Neural progenitor cell (in vitro differentiated cells): ENCODE data around the gene CREB3L2. TPM values are rescaled to one million over a fixed set of nuclear protein-coding genes. Genes with fewer than 3 reads are reported as not detected.

ENCODE experiments used
- DNase-seq: peaks from one replicate; pipeline ENCODE4 v3.0.0-alpha.2; 2016; ENCODE audit warnings: low spot score
- H2AFZ ChIP-seq: fragments of 200-600 bp; sonication (generic); replicated peaks from 2 replicates; pipeline ENCODE4 v1.6.1; 2016; ENCODE audit warnings: antibody characterized with exemption
- H3F3A ChIP-seq: fragments of 200-600 bp; sonication (generic); 2 replicates; pipeline ENCODE4 v1.6.1; 2016; ENCODE audit warnings: antibody characterized with exemption, low read depth
- H3K27ac ChIP-seq: fragments of 200-600 bp; sonication (generic); 2 replicates; pipeline ENCODE4 v1.5.1; 2016; ENCODE audit warnings: mild to moderate bottlenecking
- H3K27me3 ChIP-seq: fragments of 200-600 bp; sonication (generic); 2 replicates; pipeline ENCODE4 v1.6.1; 2016; ENCODE audit warnings: mild to moderate bottlenecking, moderate library complexity
- H3K36me3 ChIP-seq: fragments of 200-600 bp; sonication (generic); 2 replicates; pipeline ENCODE4 v1.5.1; 2016
- H3K4me1 ChIP-seq: fragments of 200-600 bp; sonication (generic); 2 replicates; pipeline ENCODE4 v1.6.1; 2016; ENCODE audit warnings: mixed run types
- H3K4me2 ChIP-seq: fragments of 200-600 bp; sonication (generic); 2 replicates; pipeline ENCODE4 v1.6.1; 2016
- H3K4me3 ChIP-seq: fragments of 200-600 bp; sonication (generic); 2 replicates; pipeline ENCODE4 v1.5.1; 2016
- H3K79me2 ChIP-seq: fragments of 200-600 bp; sonication (generic); 2 replicates; pipeline ENCODE4 v1.6.1; 2016; ENCODE audit warnings: low read depth
- H3K9ac ChIP-seq: fragments of 200-600 bp; sonication (generic); 2 replicates; pipeline ENCODE4 v1.6.1; 2016
- H3K9me3 ChIP-seq: fragments of 200-600 bp; sonication (generic); 2 replicates; pipeline ENCODE4 v1.5.1; 2016; ENCODE audit warnings: low read depth
- H4K20me1 ChIP-seq: fragments of 200-600 bp; sonication (generic); 2 replicates; pipeline ENCODE4 v1.6.1; 2016; ENCODE audit warnings: low read depth
- H3K27ac Mint-ChIP-seq: 3 replicates; pipeline ENCODE4 v1.8.0; 2021; ENCODE audit warnings: mixed read lengths
- H3K27me3 Mint-ChIP-seq: 2 replicates; pipeline ENCODE4 v1.8.0; 2022; ENCODE audit warnings: low read depth, mild to moderate bottlenecking, inconsistent platforms, moderate library complexity, mixed read lengths; ENCODE audit not compliant: insufficient read depth
- H3K36me3 Mint-ChIP-seq: 3 replicates; pipeline ENCODE4 v1.8.0; 2021; ENCODE audit warnings: mixed read lengths
- H3K4me1 Mint-ChIP-seq: 3 replicates; pipeline ENCODE4 v1.8.0; 2021; ENCODE audit warnings: mixed read lengths
- H3K4me3 Mint-ChIP-seq: 3 replicates; pipeline ENCODE4 v1.8.0; 2021; ENCODE audit warnings: mild to moderate bottlenecking, moderate library complexity, mixed read lengths
- H3K9me3 Mint-ChIP-seq: 3 replicates; pipeline ENCODE4 v1.8.0; 2020; ENCODE audit warnings: mixed read lengths
- EZH2 ChIP-seq: fragments of 200-600 bp; sonication (generic); IDR thresholded peaks from 2 replicates; pipeline ENCODE4 v1.6.1; 2017; ENCODE audit warnings: antibody characterized with exemption, mild to moderate bottlenecking, moderate library complexity
- EZH2phosphoT487 ChIP-seq: fragments of 200-600 bp; sonication (generic); IDR thresholded peaks from 2 replicates; pipeline ENCODE4 v1.6.1; 2017; ENCODE audit warnings: antibody characterized with exemption
- total RNA-seq: library from RNA; depleted of rRNA; stranded (reverse); fragments of >200 nt; gene quantifications from 2 replicates; pipeline ENCODE4 v1.2.3, GENCODE V29; 2015; ENCODE audit warnings: low replicate concordance
- TF ChIP-seq, protein P1 (sequence below): fragments of 200-600 bp; sonication (generic); IDR thresholded peaks from 2 replicates; pipeline ENCODE4 v1.5.1; 2017; ENCODE audit warnings: antibody characterized with exemption, mild to moderate bottlenecking

CREB3L2 gene
- total RNA-seq, 1 donor from 2014 or later = 9.9 TPM

- H3K27me3 Mint-ChIP-seq = no peaks in the 10 kb centered on the region
- H3K4me1 Mint-ChIP-seq = peaks cover 40% of the 10 kb centered on the region
- no peak overlapping the region for H3K4me3 ChIP-seq
- H3K9me3 ChIP-seq = no peaks in the 10 kb centered on the region
- H3K4me1 ChIP-seq = peaks cover 14% of the 10 kb centered on the region
- H3K36me3 ChIP-seq = no peaks in the 10 kb centered on the region
- no peaks in the 10 kb centered on the region for H3K9me3 Mint-ChIP-seq
- H3K27me3 ChIP-seq = no peaks in the 10 kb centered on the region
- no peak overlapping the region for H3K4me3 Mint-ChIP-seq
- H3K36me3 Mint-ChIP-seq = peaks cover 8% of the 10 kb centered on the region
- no peak overlapping the region for H3K9ac ChIP-seq
- no peak overlapping the region for H3K4me2 ChIP-seq
- peaks cover 3% of the 10 kb centered on the region for H4K20me1 ChIP-seq
- no peaks in the 10 kb centered on the region for H3F3A ChIP-seq
- H3K27ac ChIP-seq = no peak overlapping the region
- no peak for TF ChIP-seq EZH2phosphoT487
- TF ChIP-seq, protein P1, sequence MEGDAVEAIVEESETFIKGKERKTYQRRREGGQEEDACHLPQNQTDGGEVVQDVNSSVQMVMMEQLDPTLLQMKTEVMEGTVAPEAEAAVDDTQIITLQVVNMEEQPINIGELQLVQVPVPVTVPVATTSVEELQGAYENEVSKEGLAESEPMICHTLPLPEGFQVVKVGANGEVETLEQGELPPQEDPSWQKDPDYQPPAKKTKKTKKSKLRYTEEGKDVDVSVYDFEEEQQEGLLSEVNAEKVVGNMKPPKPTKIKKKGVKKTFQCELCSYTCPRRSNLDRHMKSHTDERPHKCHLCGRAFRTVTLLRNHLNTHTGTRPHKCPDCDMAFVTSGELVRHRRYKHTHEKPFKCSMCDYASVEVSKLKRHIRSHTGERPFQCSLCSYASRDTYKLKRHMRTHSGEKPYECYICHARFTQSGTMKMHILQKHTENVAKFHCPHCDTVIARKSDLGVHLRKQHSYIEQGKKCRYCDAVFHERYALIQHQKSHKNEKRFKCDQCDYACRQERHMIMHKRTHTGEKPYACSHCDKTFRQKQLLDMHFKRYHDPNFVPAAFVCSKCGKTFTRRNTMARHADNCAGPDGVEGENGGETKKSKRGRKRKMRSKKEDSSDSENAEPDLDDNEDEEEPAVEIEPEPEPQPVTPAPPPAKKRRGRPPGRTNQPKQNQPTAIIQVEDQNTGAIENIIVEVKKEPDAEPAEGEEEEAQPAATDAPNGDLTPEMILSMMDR = no peak
- no peak for TF ChIP-seq EZH2
- H3K79me2 ChIP-seq = peaks cover 13% of the 10 kb centered on the region
- peak overlapping the region; percentile 13 for H3K27ac Mint-ChIP-seq
- H2AFZ ChIP-seq = no peak overlapping the region
- DNase-seq = no peak
Observed at GRCh38 chr7:137933270-137934017, 68.4 kb downstream of the CREB3L2 start.

- H3K36me3 ChIP-seq = no peaks in the 10 kb centered on the region
- no peak overlapping the region for H3K4me2 ChIP-seq
- H3K4me3 Mint-ChIP-seq = no peak overlapping the region
- H3K27ac ChIP-seq = no peak overlapping the region
- peaks cover 13% of the 10 kb centered on the region for H3K79me2 ChIP-seq
- no peak overlapping the region for H3K9ac ChIP-seq
- DNase-seq = no peak
- peaks cover 40% of the 10 kb centered on the region for H3K4me1 Mint-ChIP-seq
- H3K27me3 Mint-ChIP-seq = no peaks in the 10 kb centered on the region
- H3K27me3 ChIP-seq = no peaks in the 10 kb centered on the region
- H3F3A ChIP-seq = no peaks in the 10 kb centered on the region
- H4K20me1 ChIP-seq = peaks cover 3% of the 10 kb centered on the region
- no peaks in the 10 kb centered on the region for H3K9me3 Mint-ChIP-seq
- TF ChIP-seq EZH2 = no peak
- no peak for TF ChIP-seq EZH2phosphoT487
- TF ChIP-seq, protein P1 = no peak
- H3K27ac Mint-ChIP-seq = peak overlapping the region; percentile 13
- H3K36me3 Mint-ChIP-seq = peaks cover 10% of the 10 kb centered on the region
- H3K4me3 ChIP-seq = no peak overlapping the region
- H3K4me1 ChIP-seq = peaks cover 14% of the 10 kb centered on the region
- H3K9me3 ChIP-seq = no peaks in the 10 kb centered on the region
- H2AFZ ChIP-seq = no peak overlapping the region
Observed at GRCh38 chr7:137932881-137933269, 69.0 kb downstream of the CREB3L2 start.

DNA sequence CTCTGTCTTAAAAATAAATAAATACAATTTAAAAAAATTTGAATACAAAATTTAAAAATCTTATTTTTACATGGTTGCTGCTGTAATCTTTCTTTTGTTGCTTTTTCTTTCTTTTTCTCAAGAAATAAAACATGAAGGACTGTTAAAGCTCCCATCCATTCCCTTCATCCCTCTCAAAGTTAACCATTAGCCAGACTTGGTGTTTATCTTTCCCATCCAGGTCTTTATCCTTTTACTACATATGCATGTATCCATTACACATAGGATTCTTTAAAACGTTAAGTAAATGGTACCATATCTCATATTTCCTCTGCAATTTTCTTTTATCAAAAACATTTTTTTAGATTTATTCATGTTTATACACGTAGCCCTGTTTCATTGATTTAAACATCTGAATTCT lies 70.1 kb downstream of the CREB3L2 start:
- Mint-ChIP-seq H3K9me3 (no peaks in the 10 kb centered on the region), H3K36me3 (peaks cover 14% of the 10 kb centered on the region)

More for the DNA sequence above, 70.1 kb downstream of the CREB3L2 start:
- Mint-ChIP-seq H3K27ac (no peak overlapping the region), H3K4me1 (peaks cover 40% of the 10 kb centered on the region), H3K4me3 (no peak overlapping the region), H3K27me3 (no peaks in the 10 kb centered on the region)
- H3K27me3 ChIP-seq = no peaks in the 10 kb centered on the region
- H3K79me2 ChIP-seq = peaks cover 13% of the 10 kb centered on the region
- H3K4me3 ChIP-seq = no peak overlapping the region
- DNase-seq = no peak
- H3K4me2 ChIP-seq = no peak overlapping the region
- no peak overlapping the region for H2AFZ ChIP-seq
- H3F3A ChIP-seq = no peaks in the 10 kb centered on the region
- H3K9ac ChIP-seq = no peak overlapping the region
- no peaks in the 10 kb centered on the region for H3K9me3 ChIP-seq
- no peak overlapping the region for H3K27ac ChIP-seq
- peaks cover 7% of the 10 kb centered on the region for H3K4me1 ChIP-seq
- H4K20me1 ChIP-seq = peaks cover 3% of the 10 kb centered on the region
- H3K36me3 ChIP-seq = no peaks in the 10 kb centered on the region
- TF ChIP-seq, protein P1 = no peak
- no peak for TF ChIP-seq EZH2phosphoT487
- TF ChIP-seq EZH2 = no peak
